Breast epithelium (tissue), 4 donors: ENCODE results near the gene CDH3. TPM values are rescaled to one million over a fixed set of nuclear protein-coding genes. Genes with fewer than 3 reads are reported as not detected.
A peak's percentile ranks its signal among the peaks of the same experiment; 100 is the strongest.

Experiments used
- DNase-seq, 2 donors: peaks; one replicate each; pipeline ENCODE4 v3.0.0-alpha.2; 2019; ENCODE audit warnings: low spot score in 2 of 2
- H3K27ac ChIP-seq, 2 donors: fragments of 200-600 bp; sonication (generic) in 1 of 2; one replicate each; pipeline ENCODE4 v1.5.1; 2016 to 2019; ENCODE audit warnings: mild to moderate bottlenecking in 1 of 2
- H3K27me3 ChIP-seq, 2 donors: fragments of 200-600 bp; sonication (generic) in 1 of 2; one replicate each; pipeline versions ENCODE4 v1.5.1 to v1.6.0; 2017 to 2019; ENCODE audit warnings: control low read depth in 1 of 2, mild to moderate bottlenecking in 1 of 2
- H3K36me3 ChIP-seq: fragments of 200-600 bp; one replicate; pipeline ENCODE4 v1.5.1; 2019
- H3K4me1 ChIP-seq, 2 donors: fragments of 200-600 bp; sonication (generic); one replicate each; pipeline ENCODE4 v1.5.1; 2016 to 2019; ENCODE audit warnings: control low read depth in 1 of 2
- H3K4me3 ChIP-seq, 3 donors: fragments of 200-600 bp; sonication (generic); 1 replicate in 2 of 3; 2 replicates in 1 of 3; pipeline ENCODE4 v1.5.1; 2016 to 2019; ENCODE audit warnings: mild to moderate bottlenecking in 3 of 3, moderate library complexity in 2 of 3
- H3K9me3 ChIP-seq, 2 donors: fragments of 200-600 bp; sonication (generic) in 1 of 2; one replicate each; pipeline ENCODE4 v1.5.1; 2016 to 2019; ENCODE audit warnings: control low read depth in 1 of 2
- CTCF ChIP-seq, 3 donors: fragments of 450-650 bp; IDR thresholded peaks; one replicate each; pipeline ENCODE4 v1.5.1; 2016 to 2017; ENCODE audit warnings: antibody characterized with exemption in 3 of 3, mild to moderate bottlenecking in 3 of 3, moderate library complexity in 3 of 3
- POLR2A ChIP-seq: fragments of 450-650 bp; IDR thresholded peaks from one replicate; pipeline ENCODE4 v1.6.1; 2016; ENCODE audit warnings: antibody characterized with exemption, mild to moderate bottlenecking, moderate library complexity
- POLR2AphosphoS5 ChIP-seq, 3 donors: sonication (generic); formaldehyde crosslinking; IDR thresholded peaks; one replicate each; pipeline ENCODE4 v1.6.1; 2017; ENCODE audit warnings: antibody characterized with exemption in 3 of 3
- intact Hi-C: fragments of 100-400 bp; cut with DNase I; formaldehyde crosslinking; loops from one replicate; pipeline ENCODE4 v1.15.1; 2023; ENCODE audit warnings: low total_unique reads
- total RNA-seq, 3 donors: library from RNA; depleted of rRNA; stranded (reverse); fragments of >200 nt; gene quantifications; one replicate each; pipeline ENCODE4 v1.1.0, GENCODE V29; 2016

The CDH3 gene
- total RNA-seq, 3 donors from 2014 or later = 0.32 to 62.6 (median 39.0) TPM

DNA sequence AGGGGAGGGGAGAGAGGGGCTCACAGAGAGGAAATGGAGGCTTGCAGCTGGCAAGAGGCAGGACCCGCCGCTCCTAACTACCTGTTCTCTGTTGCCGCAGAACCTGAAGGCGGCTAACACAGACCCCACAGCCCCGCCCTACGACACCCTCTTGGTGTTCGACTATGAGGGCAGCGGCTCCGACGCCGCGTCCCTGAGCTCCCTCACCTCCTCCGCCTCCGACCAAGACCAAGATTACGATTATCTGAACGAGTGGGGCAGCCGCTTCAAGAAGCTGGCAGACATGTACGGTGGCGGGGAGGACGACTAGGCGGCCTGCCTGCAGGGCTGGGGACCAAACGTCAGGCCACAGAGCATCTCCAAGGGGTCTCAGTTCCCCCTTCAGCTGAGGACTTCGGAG, 53.0 kb downstream of the CDH3 start:
- intact Hi-C loops = no loop called here

GRCh38 chr16:68700120-68700519, 55.0 kb downstream of the CDH3 start:
- TF ChIP-seq CTCF (IDR thresholded peaks at IDR 0.05) (no peak), POLR2AphosphoS5 (IDR thresholded peaks at IDR 0.05) (no peak), POLR2A (no peak)
- H3K4me3 ChIP-seq = no peak overlapping the region
- intact Hi-C loops = no loop called here
- H3K4me1 ChIP-seq = no peaks in the 10 kb centered on the region
- no peaks in the 10 kb centered on the region for H3K27me3 ChIP-seq
- no peak for DNase-seq
- no peak overlapping the region for H3K27ac ChIP-seq
- no peaks in the 10 kb centered on the region for H3K36me3 ChIP-seq
- no peaks in the 10 kb centered on the region for H3K9me3 ChIP-seq

More for the DNA sequence above, 53.0 kb downstream of the CDH3 start:
- DNase-seq = no peak
- Histone ChIP-seq H3K4me1 (no peaks in the 10 kb centered on the region), H3K9me3 (no peaks in the 10 kb centered on the region), H3K27ac (no peak overlapping the region), H3K36me3 (no peaks in the 10 kb centered on the region), H3K27me3 (no peaks in the 10 kb centered on the region), H3K4me3 (no peak overlapping the region)
- no peak for TF ChIP-seq POLR2A
- TF ChIP-seq CTCF (IDR thresholded peaks at IDR 0.05) = no peak
- TF ChIP-seq POLR2AphosphoS5 (IDR thresholded peaks at IDR 0.05) = no peak

DNA sequence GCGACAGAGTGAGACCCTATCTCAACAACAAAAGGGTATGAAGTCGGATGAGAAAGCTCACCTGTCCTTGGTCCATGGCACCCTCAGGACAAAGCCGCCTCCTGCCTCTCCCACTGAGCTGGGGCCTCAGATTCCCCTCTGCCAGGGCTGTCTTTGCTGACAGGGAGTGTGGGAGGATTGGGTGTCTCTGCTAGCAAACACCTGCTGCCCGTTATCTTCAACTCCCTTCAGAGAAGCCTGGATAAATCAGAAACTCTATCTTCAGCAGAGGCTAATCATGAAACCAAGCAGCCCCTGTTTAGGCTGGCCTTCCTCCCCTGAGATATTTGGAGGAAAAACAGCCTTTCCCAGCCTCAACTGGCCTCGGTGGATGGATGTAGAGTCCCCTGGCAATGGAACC, 55.7 kb downstream of the CDH3 start:
- Histone ChIP-seq H3K27ac (no peak overlapping the region), H3K4me3 (no peak overlapping the region), H3K36me3 (no peaks in the 10 kb centered on the region), H3K9me3 (no peaks in the 10 kb centered on the region), H3K27me3 (no peaks in the 10 kb centered on the region), H3K4me1 (no peaks in the 10 kb centered on the region)
- no peak for DNase-seq
- TF ChIP-seq POLR2A = no peak
- no peak for TF ChIP-seq POLR2AphosphoS5 (IDR thresholded peaks at IDR 0.05)
- TF ChIP-seq CTCF (IDR thresholded peaks at IDR 0.05) = no peak
- intact Hi-C loops = no loop called here

DNA sequence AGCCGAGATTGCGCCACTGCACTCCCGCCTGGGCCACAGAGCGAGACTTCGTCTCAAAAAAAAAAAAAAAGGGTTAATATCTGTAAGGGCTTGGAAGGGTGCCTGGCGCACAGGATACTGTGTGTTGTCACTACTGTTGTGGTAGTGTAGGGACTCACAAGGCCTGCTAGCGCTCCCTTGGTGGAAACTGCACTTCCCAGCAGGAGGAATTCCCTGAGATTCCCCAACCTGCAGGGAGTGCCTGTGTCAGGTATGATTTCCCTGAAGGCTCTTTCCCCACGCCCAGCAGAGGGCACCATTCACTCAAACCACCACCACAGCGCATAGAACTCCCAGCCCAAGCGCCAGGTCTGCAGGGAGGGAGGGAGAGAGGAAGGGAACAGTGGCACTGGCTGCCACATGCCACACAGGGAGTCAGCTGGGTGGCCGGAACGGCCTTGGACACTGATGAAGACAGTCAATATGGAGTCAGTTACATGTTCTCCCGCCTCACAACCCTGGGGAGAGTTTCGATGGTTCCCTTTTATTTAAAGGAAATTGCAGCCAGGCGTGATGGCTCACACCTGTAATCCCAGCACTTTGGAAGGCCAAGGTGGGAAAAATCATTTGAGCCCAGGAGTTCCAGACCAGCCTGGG, 59.2 kb downstream of the CDH3 start:
- Histone ChIP-seq H3K4me1 (no peaks in the 10 kb centered on the region), H3K27ac (no peak overlapping the region), H3K9me3 (no peaks in the 10 kb centered on the region), H3K36me3 (no peaks in the 10 kb centered on the region), H3K27me3 (no peaks in the 10 kb centered on the region), H3K4me3 (no peak overlapping the region)
- peak; percentile 14 to 68 (median 23) for TF ChIP-seq POLR2AphosphoS5 (IDR thresholded peaks at IDR 0.05)
- TF ChIP-seq CTCF (IDR thresholded peaks at IDR 0.05) = peak; percentile 70 to 94 (median 79)
- no peak for TF ChIP-seq POLR2A
- peak; percentile 85 to 91 for DNase-seq
- intact Hi-C loops = no loop called here

DNA sequence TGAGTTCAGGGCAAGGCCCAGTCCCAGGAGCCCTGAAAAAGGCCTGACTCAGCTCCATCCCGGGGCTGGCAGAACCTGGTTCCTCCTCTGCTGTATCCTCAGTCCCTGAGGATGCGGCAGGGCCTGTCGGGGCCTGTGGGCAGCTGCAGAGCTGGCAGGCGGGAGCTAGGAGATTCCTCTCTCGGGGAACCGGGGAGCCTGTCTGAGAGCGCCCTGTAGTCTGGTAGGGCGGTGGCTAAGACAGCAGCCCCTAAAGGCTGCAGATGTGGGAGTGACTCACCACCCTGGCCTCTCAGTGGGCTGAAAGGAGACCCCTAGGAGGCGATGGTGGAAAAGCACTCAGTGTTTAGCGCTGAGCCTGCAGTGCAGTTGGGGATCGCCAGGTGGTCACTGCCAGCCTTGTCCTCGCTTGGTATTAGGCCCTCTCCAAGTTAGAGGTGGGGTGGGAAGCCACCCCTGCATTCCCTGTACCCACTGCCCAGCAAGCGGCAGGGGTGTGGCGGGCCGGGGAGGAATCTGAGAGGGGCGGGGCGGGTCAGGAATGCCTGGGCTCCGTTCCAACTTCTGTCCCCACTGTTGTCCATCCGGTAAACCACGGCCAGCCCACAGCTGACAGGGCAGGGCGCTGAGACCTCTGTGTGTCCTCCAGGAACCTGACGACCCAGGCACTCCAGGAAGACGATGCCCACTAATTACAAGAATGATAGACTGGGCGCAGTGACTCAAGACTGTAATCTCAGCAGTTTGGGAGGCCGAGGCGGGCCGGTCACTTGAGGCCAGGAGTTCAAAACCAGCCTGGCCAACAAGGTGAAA, 62.4 kb downstream of the CDH3 start:
- Histone ChIP-seq H3K4me3 (no peak overlapping the region), H3K27ac (peak overlapping the region; percentile 67 to 79), H3K9me3 (no peaks in the 10 kb centered on the region), H3K27me3 (no peaks in the 10 kb centered on the region), H3K36me3 (no peaks in the 10 kb centered on the region), H3K4me1 (no peaks in the 10 kb centered on the region)
- DNase-seq = peak; percentile 77 to 88
- intact Hi-C loops = no loop called here
- TF ChIP-seq POLR2AphosphoS5 (IDR thresholded peaks at IDR 0.05) (no peak), POLR2A (no peak), CTCF (IDR thresholded peaks at IDR 0.05) (peak in 2 of 3 donors; percentile 25 to 48)
